H1 (cell line): ENCODE measurements around the gene SCYL3. TPM values are rescaled to one million over a fixed set of nuclear protein-coding genes. Genes with fewer than 3 reads are reported as not detected.

Experiments used
- CTCF ChIA-PET: fragments of 300-600 bp; sonication (Branson Sonifier 250); formaldehyde crosslinking; loops from one replicate; lab custom pipeline; 2021; ENCODE audit not compliant: partially characterized antibody; lab: Charles Lee
- POLR2A ChIA-PET: fragments of 300-600 bp; sonication (Branson Sonifier 250); formaldehyde crosslinking; loops from one replicate; lab custom pipeline; 2021; ENCODE audit warnings: inconsistent platforms; ENCODE audit not compliant: partially characterized antibody; lab: Charles Lee
- DNase-seq, 2 experiments: peaks; one replicate each; pipeline versions ENCODE4 v3.0.0 to v3.0.0-alpha.2; 2010 to 2022; ENCODE audit warnings: low spot score in 2 of 2, low read depth in 1 of 2, mixed read lengths in 1 of 2
- FAIRE-seq: peaks from 2 replicates; lab custom pipeline; 2011; peaks lifted over from hg19 to GRCh38; lab: Jason Lieb, UNC
- H2AFZ ChIP-seq: 2 replicates; pipeline ENCODE4 v1.8.1; 2012; ENCODE audit warnings: low read length, inconsistent platforms
- H2AK5ac ChIP-seq: 2 replicates; pipeline ENCODE4 v1.6.1; 2013; ENCODE audit warnings: low read depth, low read length
- H2BK120ac ChIP-seq: replicated peaks from 2 replicates; pipeline ENCODE3; 2013; ENCODE audit warnings: low read depth, low read length, inconsistent platforms
- H2BK12ac ChIP-seq: 2 replicates; pipeline ENCODE4 v1.6.1; 2013; ENCODE audit warnings: low read depth, low read length
- H2BK15ac ChIP-seq: 2 replicates; pipeline ENCODE4 v1.6.1; 2013; ENCODE audit warnings: low read length
- H2BK20ac ChIP-seq: 2 replicates; pipeline ENCODE4 v1.6.1; 2013; ENCODE audit warnings: low read length
- H2BK5ac ChIP-seq: 2 replicates; pipeline ENCODE4 v1.6.1; 2013; ENCODE audit warnings: low read depth, low read length
- H3K14ac ChIP-seq: 2 replicates; pipeline ENCODE4 v1.6.1; 2013; ENCODE audit warnings: inconsistent platforms; ENCODE audit not compliant: insufficient read length
- H3K18ac ChIP-seq: 2 replicates; pipeline ENCODE4 v1.6.1; 2013; ENCODE audit warnings: low read length; ENCODE audit errors: extremely low read depth
- H3K23ac ChIP-seq: 2 replicates; pipeline ENCODE4 v1.6.1; 2013; ENCODE audit warnings: inconsistent platforms; ENCODE audit not compliant: insufficient read length
- H3K23me2 ChIP-seq: 2 replicates; pipeline ENCODE4 v1.6.1; 2013; ENCODE audit warnings: low read depth, low read length
- H3K27ac ChIP-seq: 2 replicates; pipeline ENCODE4 v1.6.1; 2011; ENCODE audit warnings: low read depth, low read length, inconsistent platforms
- H3K27me3 ChIP-seq, 4 experiments: replicated peaks in 1 of 4; 1 replicate in 1 of 4; 2 replicates in 3 of 4; pipeline versions ENCODE4 v1.6.1 to v1.8.1; 2011 to 2013; ENCODE audit warnings: low read length in 3 of 4, mild to moderate bottlenecking in 3 of 4, inconsistent platforms in 2 of 4, mixed read lengths in 2 of 4, moderate library complexity in 1 of 4; ENCODE audit not compliant: control insufficient read depth in 3 of 4, insufficient read depth in 3 of 4; ENCODE audit errors: extremely low read depth in 1 of 4
- H3K36me3 ChIP-seq, 4 experiments: 2 replicates each; pipeline versions ENCODE4 v1.6.1 to v1.8.1; 2011 to 2013; ENCODE audit warnings: mild to moderate bottlenecking in 4 of 4, low read length in 3 of 4, moderate library complexity in 2 of 4, control low read depth in 1 of 4, inconsistent platforms in 1 of 4; ENCODE audit not compliant: insufficient read depth in 4 of 4, control insufficient read depth in 2 of 4
- H3K4ac ChIP-seq: replicated peaks from 2 replicates; pipeline ENCODE3; 2013; ENCODE audit warnings: low read length, low read depth, mixed read lengths, inconsistent platforms; ENCODE audit not compliant: insufficient read length
- H3K4me1 ChIP-seq, 4 experiments: replicated peaks in 1 of 4; 1 replicate in 1 of 4; 2 replicates in 3 of 4; pipeline versions ENCODE4 v1.6.1 to v1.8.1; 2011 to 2013; ENCODE audit warnings: low read length in 3 of 4, inconsistent platforms in 2 of 4, mixed read lengths in 1 of 4; ENCODE audit not compliant: insufficient read depth in 4 of 4, control insufficient read depth in 3 of 4
- H3K4me2 ChIP-seq, 2 experiments: 2 replicates each; pipeline versions ENCODE4 v1.6.1 to v1.8.1; 2011 to 2013; ENCODE audit warnings: low read depth in 2 of 2, low read length in 2 of 2, control low read depth in 1 of 2, inconsistent platforms in 1 of 2, mild to moderate bottlenecking in 1 of 2; ENCODE audit not compliant: insufficient read depth in 1 of 2
- H3K4me3 ChIP-seq, 4 experiments: fragments of 200-600, 300-600 bp in 1 of 4; sonication (generic), shearing (Covaris generic), sonication (Bioruptor Twin) in 1 of 4; 2 replicates each; pipeline versions ENCODE4 v1.5.1 to v1.8.1; 2011 to 2016; ENCODE audit warnings: low read length in 4 of 4, low read depth in 3 of 4, control low read depth in 2 of 4, inconsistent platforms in 2 of 4, mild to moderate bottlenecking in 2 of 4, mixed read lengths in 1 of 4, moderate library complexity in 1 of 4; ENCODE audit not compliant: insufficient read depth in 2 of 4; ENCODE audit errors: extremely low read depth in 1 of 4
- H3K56ac ChIP-seq: replicated peaks from 2 replicates; pipeline ENCODE3; 2013; ENCODE audit warnings: low read depth, mild to moderate bottlenecking, mixed read lengths, low read length, inconsistent platforms; ENCODE audit not compliant: insufficient read length
- H3K79me1 ChIP-seq: 2 replicates; pipeline ENCODE4 v1.6.1; 2013; ENCODE audit warnings: low read depth, low read length, control low read depth
- H3K79me2 ChIP-seq, 2 experiments: 2 replicates each; pipeline versions ENCODE4 v1.6.1 to v1.8.1; 2012 to 2013; ENCODE audit warnings: low read length in 2 of 2, mild to moderate bottlenecking in 2 of 2, inconsistent platforms in 1 of 2; ENCODE audit not compliant: insufficient read depth in 2 of 2, control insufficient read depth in 1 of 2
- H3K9ac ChIP-seq, 4 experiments: replicated peaks in 1 of 4; 1 replicate in 1 of 4; 2 replicates in 3 of 4; pipeline versions ENCODE4 v1.6.1 to v1.8.1; 2011 to 2013; ENCODE audit warnings: low read depth in 3 of 4, low read length in 3 of 4, control low read depth in 2 of 4, mild to moderate bottlenecking in 2 of 4, moderate library complexity in 2 of 4, inconsistent platforms in 1 of 4; ENCODE audit errors: extremely low read depth in 1 of 4
- H3K9me3 ChIP-seq, 2 experiments: 2 replicates each; pipeline versions ENCODE4 v1.6.1 to v1.8.1; 2012 to 2013; ENCODE audit warnings: mild to moderate bottlenecking in 2 of 2, moderate library complexity in 2 of 2, control low read depth in 1 of 2, inconsistent platforms in 1 of 2, low read depth in 1 of 2, low read length in 1 of 2, mixed read lengths in 1 of 2; ENCODE audit not compliant: insufficient read depth in 2 of 2
- H4K20me1 ChIP-seq, 2 experiments: replicated peaks in 1 of 2; 2 replicates each; pipeline versions ENCODE3 to v1.8.1; 2011 to 2013; ENCODE audit warnings: inconsistent platforms in 2 of 2, low read length in 2 of 2, mild to moderate bottlenecking in 1 of 2; ENCODE audit not compliant: insufficient read depth in 2 of 2, control insufficient read depth in 1 of 2
- H4K5ac ChIP-seq: 2 replicates; pipeline ENCODE4 v1.6.1; 2013; ENCODE audit warnings: low read length, low read depth, mixed read lengths, inconsistent platforms; ENCODE audit not compliant: insufficient read length
- H4K8ac ChIP-seq: 2 replicates; pipeline ENCODE4 v1.8.0; 2013; ENCODE audit warnings: mild to moderate bottlenecking, moderate library complexity, low read length, inconsistent platforms; ENCODE audit not compliant: insufficient read depth; ENCODE audit errors: extremely low read depth
- H4K91ac ChIP-seq: replicated peaks from 2 replicates; pipeline ENCODE3; 2013; ENCODE audit warnings: low read length, mixed read lengths, inconsistent platforms; ENCODE audit not compliant: insufficient read length
- ATF2 ChIP-seq: IDR thresholded peaks from 2 replicates; pipeline ENCODE4 v1.6.1; 2012; ENCODE audit warnings: low read length, inconsistent platforms
- CTCF ChIP-seq, 3 experiments: IDR thresholded peaks; 1 replicate in 2 of 3; 2 replicates in 1 of 3; pipeline versions ENCODE4 v1.5.1 to v1.6.1; 2011; ENCODE audit warnings: low read length in 3 of 3, mild to moderate bottlenecking in 3 of 3, inconsistent platforms in 2 of 3, low read depth in 1 of 3, moderate library complexity in 1 of 3; ENCODE audit not compliant: insufficient read depth in 1 of 3; ENCODE audit errors: control extremely low read depth in 1 of 3
- EP300 ChIP-seq, 2 experiments: IDR thresholded peaks; 1 replicate in 1 of 2; 2 replicates in 1 of 2; pipeline ENCODE4 v1.6.1; 2011 to 2012; ENCODE audit warnings: low read depth in 2 of 2, low read length in 2 of 2, mild to moderate bottlenecking in 2 of 2, borderline replicate concordance in 1 of 2, inconsistent platforms in 1 of 2, moderate library complexity in 1 of 2
- KDM4A ChIP-seq: IDR thresholded peaks from one replicate; pipeline ENCODE4 v1.7.1; 2012; ENCODE audit warnings: low read depth, mild to moderate bottlenecking, moderate library complexity, low read length, inconsistent platforms; ENCODE audit not compliant: severe bottlenecking
- MAFK ChIP-seq: IDR thresholded peaks from 2 replicates; pipeline ENCODE4 v1.6.1; 2012; ENCODE audit warnings: low read depth, mild to moderate bottlenecking, improper control_type of control experiment, low read length
- PHF8 ChIP-seq: fragments of 200-600 bp; sonication (generic); conservative IDR thresholded peaks from 2 replicates; pipeline ENCODE4 v1.7.1; 2012; ENCODE audit warnings: low read depth, mild to moderate bottlenecking, inconsistent platforms, low read length, moderate library complexity
- POU5F1 ChIP-seq: IDR thresholded peaks from 2 replicates; pipeline ENCODE4 v1.6.1; 2011; ENCODE audit warnings: low read depth, mild to moderate bottlenecking, low read length, moderate library complexity
- SIN3A ChIP-seq, 2 experiments: IDR thresholded peaks in 1 of 2; conservative IDR thresholded peaks in 1 of 2; 2 replicates each; pipeline ENCODE4 v1.6.1; 2011 to 2012; ENCODE audit warnings: low read length in 2 of 2, improper control_type of control experiment in 1 of 2, low read depth in 1 of 2, mild to moderate bottlenecking in 1 of 2
- ZNF274 ChIP-seq: IDR thresholded peaks from 2 replicates; pipeline ENCODE4 v1.7.0; 2012; ENCODE audit warnings: low read length, borderline replicate concordance; ENCODE audit errors: extremely low read depth
- WGBS, 2 experiments: shearing (Covaris generic) in 1 of 2; methylation state at CpG; one replicate each; pipeline versions ENCODE4 v1.1.6 to v1.1.7; 2013 to 2015; ENCODE audit warnings: low lambda C conversion rate in 2 of 2, mixed read lengths in 2 of 2, inconsistent platforms in 1 of 2, low coverage in 1 of 2, missing lambda C conversion rate in 1 of 2; ENCODE audit not compliant: insufficient replicate concordance in 2 of 2, insufficient coverage in 1 of 2, insufficient read length in 1 of 2; ENCODE audit errors: extremely low coverage in 1 of 2, missing lambda C conversion rate in 1 of 2; 5-methylcytosine and 5-hydroxymethylcytosine counted together
- polyA plus RNA-seq, 7 experiments: library from polyadenylated mRNA; depleted of rRNA in 3 of 7; stranded (reverse) in 5 of 7; unstranded in 2 of 7; fragments of >200 nt in 5 of 7; fragments of 200-250 nt in 2 of 7; gene quantifications; 1 replicate in 5 of 7; 2 replicates in 1 of 7; 4 replicates in 1 of 7; pipeline versions ENCODE4 v1.2.1 to v1.2.3, GENCODE V29; 2011 to 2013; ENCODE audit warnings: missing spikeins in 2 of 7, mixed read lengths in 2 of 7
- total RNA-seq: library from RNA; stranded (reverse); fragmentation: NEBNext Ultra II Directional; extraction: Animal tissue kit (Norgen Biotek cat#: 25700); gene quantifications from 2 replicates; pipeline ENCODE4 v1.2.1, GENCODE V29; 2021

The SCYL3 gene
- total and polyA plus RNA-seq, 2 of the 8 experiments (the other 6 are each of a cell fraction or from before 2014, with no cell fraction given), result 2.7 to 5.3 TPM

GRCh38 chr1:169824153-169824552 lies 69.5 kb downstream of the SCYL3 start:
- no peak overlapping the region for H3K4me3 ChIP-seq
- no peaks in the 10 kb centered on the region for H3K9me3 ChIP-seq
- CTCF ChIA-PET, result no interaction called here
- H3K36me3 ChIP-seq, result peaks cover 5 to 59% (median 34%) of the 10 kb centered on the region in 4 experiments
- 97 to 100% methylated on average over 3 of the region's 3 CpGs for WGBS, 2 experiments
- no peak overlapping the region for H2BK5ac ChIP-seq
- no peak overlapping the region for H3K4me2 ChIP-seq
- H3K27me3 ChIP-seq, result no peaks in the 10 kb centered on the region
- no peaks in the 10 kb centered on the region for H3K79me1 ChIP-seq
- H3K79me2 ChIP-seq, result no peaks in the 10 kb centered on the region
- peaks cover 0 to 2% of the 10 kb centered on the region in 2 experiments for H4K20me1 ChIP-seq
- H2BK12ac ChIP-seq, result no peak overlapping the region
- no peak overlapping the region for H3K23ac ChIP-seq
- no peak overlapping the region for H2BK20ac ChIP-seq
- no peak overlapping the region for H3K4ac ChIP-seq
- no peak overlapping the region for H2AFZ ChIP-seq
- H2AK5ac ChIP-seq, result no peak overlapping the region
- H4K5ac ChIP-seq, result no peak overlapping the region
- no peaks in the 10 kb centered on the region for H3K4me1 ChIP-seq
- H4K8ac ChIP-seq, result no peak overlapping the region
- H3K14ac ChIP-seq, result no peak overlapping the region
- no peak overlapping the region for H3K56ac ChIP-seq
- H3K27ac ChIP-seq, result no peak overlapping the region
- no peak overlapping the region for H3K18ac ChIP-seq
- H2BK15ac ChIP-seq, result no peak overlapping the region
- POLR2A ChIA-PET, result no interaction called here
- H2BK120ac ChIP-seq, result no peak overlapping the region
- no peaks in the 10 kb centered on the region for H3K23me2 ChIP-seq
- H4K91ac ChIP-seq, result no peak overlapping the region
- DNase-seq (no peak), FAIRE-seq (no peak)
- H3K9ac ChIP-seq, result no peak overlapping the region
- TF ChIP-seq SIN3A (conservative IDR thresholded peaks at IDR 0.05 in 1 of 2, IDR thresholded peaks at IDR 0.05 in 1 of 2; ENCODE audit: low read depth in 1 of 2, low read length in 2 of 2), result no peak
- TF ChIP-seq POU5F1, result no peak
- TF ChIP-seq PHF8, result no peak
- no peak for TF ChIP-seq MAFK
- no peak for TF ChIP-seq ATF2
- no peak for TF ChIP-seq EP300 (IDR thresholded peaks at IDR 0.05; ENCODE audit: borderline replicate concordance in 1 of 2, low read depth in 2 of 2, low read length in 2 of 2)
- TF ChIP-seq ZNF274, result no peak
- no peak for TF ChIP-seq KDM4A
- no peak for TF ChIP-seq CTCF (IDR thresholded peaks at IDR 0.05; ENCODE audit: control extremely low read depth in 1 of 3, insufficient read depth in 1 of 3, low read depth in 1 of 3, low read length in 3 of 3)
